ENCODE results near the gene CLK2. TPM values are rescaled to one million over a fixed set of nuclear protein-coding genes. Genes with fewer than 3 reads are reported as not detected.

The CLK2 gene
- total and polyA plus RNA-seq, 2 of the 13 experiments (the other 11 are each of a cell fraction or from before 2014, with no cell fraction given), result 20.1 to 73.5 TPM

DNA sequence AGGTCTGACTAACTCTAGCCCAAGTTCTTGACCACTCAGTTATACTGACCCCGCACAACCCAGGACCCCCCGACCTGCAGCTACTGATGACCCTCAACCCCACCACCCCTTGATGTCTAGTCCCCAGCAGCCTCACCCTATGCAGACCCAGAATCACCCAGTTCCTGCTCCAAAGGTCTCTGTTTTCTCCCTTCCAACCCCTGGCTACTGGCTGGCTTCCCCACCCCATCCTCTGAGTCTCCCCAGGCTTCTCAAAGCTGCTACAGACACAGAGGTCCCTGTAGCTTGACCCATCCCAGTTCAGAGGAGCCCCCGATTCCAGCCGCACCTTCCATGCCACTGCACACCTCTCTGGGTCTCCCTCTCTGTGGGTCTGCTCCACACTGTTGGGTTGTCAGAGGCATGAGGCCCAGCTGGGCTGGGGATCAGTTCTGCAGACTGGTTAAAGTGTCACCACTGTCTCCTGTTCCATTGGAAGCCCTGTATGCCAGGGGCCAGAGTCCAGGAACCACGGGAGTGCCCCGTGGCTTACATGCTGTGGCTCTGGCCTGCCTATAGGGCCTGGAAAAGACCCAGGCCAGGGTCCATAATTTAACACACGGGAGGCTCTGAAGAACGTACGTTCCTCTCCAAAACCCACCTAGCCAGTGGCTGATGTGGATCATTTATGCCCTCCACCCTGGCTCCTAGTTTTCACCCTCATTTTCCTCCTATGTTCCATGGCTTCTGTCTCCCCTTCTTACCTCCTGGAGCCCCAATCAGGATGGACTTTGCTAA lies 27.4 kb upstream of the CLK2 start (continued):
- TF ChIP-seq, protein P1, sequence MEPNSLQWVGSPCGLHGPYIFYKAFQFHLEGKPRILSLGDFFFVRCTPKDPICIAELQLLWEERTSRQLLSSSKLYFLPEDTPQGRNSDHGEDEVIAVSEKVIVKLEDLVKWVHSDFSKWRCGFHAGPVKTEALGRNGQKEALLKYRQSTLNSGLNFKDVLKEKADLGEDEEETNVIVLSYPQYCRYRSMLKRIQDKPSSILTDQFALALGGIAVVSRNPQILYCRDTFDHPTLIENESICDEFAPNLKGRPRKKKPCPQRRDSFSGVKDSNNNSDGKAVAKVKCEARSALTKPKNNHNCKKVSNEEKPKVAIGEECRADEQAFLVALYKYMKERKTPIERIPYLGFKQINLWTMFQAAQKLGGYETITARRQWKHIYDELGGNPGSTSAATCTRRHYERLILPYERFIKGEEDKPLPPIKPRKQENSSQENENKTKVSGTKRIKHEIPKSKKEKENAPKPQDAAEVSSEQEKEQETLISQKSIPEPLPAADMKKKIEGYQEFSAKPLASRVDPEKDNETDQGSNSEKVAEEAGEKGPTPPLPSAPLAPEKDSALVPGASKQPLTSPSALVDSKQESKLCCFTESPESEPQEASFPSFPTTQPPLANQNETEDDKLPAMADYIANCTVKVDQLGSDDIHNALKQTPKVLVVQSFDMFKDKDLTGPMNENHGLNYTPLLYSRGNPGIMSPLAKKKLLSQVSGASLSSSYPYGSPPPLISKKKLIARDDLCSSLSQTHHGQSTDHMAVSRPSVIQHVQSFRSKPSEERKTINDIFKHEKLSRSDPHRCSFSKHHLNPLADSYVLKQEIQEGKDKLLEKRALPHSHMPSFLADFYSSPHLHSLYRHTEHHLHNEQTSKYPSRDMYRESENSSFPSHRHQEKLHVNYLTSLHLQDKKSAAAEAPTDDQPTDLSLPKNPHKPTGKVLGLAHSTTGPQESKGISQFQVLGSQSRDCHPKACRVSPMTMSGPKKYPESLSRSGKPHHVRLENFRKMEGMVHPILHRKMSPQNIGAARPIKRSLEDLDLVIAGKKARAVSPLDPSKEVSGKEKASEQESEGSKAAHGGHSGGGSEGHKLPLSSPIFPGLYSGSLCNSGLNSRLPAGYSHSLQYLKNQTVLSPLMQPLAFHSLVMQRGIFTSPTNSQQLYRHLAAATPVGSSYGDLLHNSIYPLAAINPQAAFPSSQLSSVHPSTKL (CRISPR knock-in tag; IDR thresholded peaks at IDR 0.05), result peak; percentile 86
- TF ChIP-seq ZNF737 (CRISPR knock-in tag; IDR thresholded peaks at IDR 0.05; ENCODE audit: borderline replicate concordance) (no peak), FOSL1 (CRISPR knock-in tag; IDR thresholded peaks at IDR 0.05; ENCODE audit: borderline replicate concordance) (no peak), MXI1 (IDR thresholded peaks at IDR 0.05; ENCODE audit: borderline replicate concordance, low read depth, low read length) (peak; percentile 86; the same call in 2 of the 3 replicates), MIER2 (CRISPR knock-in tag; IDR thresholded peaks at IDR 0.05) (peak; percentile 81), ATF7 (IDR thresholded peaks at IDR 0.05) (no peak), ATF7 (CRISPR knock-in tag; IDR thresholded peaks at IDR 0.05) (0 out of 2 replicates have a peak, but pooled peaks have one; percentile 50), RXRB (CRISPR knock-in tag; IDR thresholded peaks at IDR 0.05; ENCODE audit: borderline replicate concordance) (peak; percentile 85)
- TF ChIP-seq, protein P2, sequence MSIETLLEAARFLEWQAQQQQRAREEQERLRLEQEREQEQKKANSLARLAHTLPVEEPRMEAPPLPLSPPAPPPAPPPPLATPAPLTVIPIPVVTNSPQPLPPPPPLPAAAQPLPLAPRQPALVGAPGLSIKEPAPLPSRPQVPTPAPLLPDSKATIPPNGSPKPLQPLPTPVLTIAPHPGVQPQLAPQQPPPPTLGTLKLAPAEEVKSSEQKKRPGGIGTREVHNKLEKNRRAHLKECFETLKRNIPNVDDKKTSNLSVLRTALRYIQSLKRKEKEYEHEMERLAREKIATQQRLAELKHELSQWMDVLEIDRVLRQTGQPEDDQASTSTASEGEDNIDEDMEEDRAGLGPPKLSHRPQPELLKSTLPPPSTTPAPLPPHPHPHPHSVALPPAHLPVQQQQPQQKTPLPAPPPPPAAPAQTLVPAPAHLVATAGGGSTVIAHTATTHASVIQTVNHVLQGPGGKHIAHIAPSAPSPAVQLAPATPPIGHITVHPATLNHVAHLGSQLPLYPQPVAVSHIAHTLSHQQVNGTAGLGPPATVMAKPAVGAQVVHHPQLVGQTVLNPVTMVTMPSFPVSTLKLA (IDR thresholded peaks at IDR 0.05), result 0 out of 2 replicates have a peak, but pooled peaks have one; percentile 32
- TF ChIP-seq, protein P3, sequence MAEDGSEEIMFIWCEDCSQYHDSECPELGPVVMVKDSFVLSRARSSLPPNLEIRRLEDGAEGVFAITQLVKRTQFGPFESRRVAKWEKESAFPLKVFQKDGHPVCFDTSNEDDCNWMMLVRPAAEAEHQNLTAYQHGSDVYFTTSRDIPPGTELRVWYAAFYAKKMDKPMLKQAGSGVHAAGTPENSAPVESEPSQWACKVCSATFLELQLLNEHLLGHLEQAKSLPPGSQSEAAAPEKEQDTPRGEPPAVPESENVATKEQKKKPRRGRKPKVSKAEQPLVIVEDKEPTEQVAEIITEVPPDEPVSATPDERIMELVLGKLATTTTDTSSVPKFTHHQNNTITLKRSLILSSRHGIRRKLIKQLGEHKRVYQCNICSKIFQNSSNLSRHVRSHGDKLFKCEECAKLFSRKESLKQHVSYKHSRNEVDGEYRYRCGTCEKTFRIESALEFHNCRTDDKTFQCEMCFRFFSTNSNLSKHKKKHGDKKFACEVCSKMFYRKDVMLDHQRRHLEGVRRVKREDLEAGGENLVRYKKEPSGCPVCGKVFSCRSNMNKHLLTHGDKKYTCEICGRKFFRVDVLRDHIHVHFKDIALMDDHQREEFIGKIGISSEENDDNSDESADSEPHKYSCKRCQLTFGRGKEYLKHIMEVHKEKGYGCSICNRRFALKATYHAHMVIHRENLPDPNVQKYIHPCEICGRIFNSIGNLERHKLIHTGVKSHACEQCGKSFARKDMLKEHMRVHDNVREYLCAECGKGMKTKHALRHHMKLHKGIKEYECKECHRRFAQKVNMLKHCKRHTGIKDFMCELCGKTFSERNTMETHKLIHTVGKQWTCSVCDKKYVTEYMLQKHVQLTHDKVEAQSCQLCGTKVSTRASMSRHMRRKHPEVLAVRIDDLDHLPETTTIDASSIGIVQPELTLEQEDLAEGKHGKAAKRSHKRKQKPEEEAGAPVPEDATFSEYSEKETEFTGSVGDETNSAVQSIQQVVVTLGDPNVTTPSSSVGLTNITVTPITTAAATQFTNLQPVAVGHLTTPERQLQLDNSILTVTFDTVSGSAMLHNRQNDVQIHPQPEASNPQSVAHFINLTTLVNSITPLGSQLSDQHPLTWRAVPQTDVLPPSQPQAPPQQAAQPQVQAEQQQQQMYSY (CRISPR knock-in tag; IDR thresholded peaks at IDR 0.05), result peak; percentile 60; the same call in 1 of the 2 replicates
- TF ChIP-seq, protein P4, sequence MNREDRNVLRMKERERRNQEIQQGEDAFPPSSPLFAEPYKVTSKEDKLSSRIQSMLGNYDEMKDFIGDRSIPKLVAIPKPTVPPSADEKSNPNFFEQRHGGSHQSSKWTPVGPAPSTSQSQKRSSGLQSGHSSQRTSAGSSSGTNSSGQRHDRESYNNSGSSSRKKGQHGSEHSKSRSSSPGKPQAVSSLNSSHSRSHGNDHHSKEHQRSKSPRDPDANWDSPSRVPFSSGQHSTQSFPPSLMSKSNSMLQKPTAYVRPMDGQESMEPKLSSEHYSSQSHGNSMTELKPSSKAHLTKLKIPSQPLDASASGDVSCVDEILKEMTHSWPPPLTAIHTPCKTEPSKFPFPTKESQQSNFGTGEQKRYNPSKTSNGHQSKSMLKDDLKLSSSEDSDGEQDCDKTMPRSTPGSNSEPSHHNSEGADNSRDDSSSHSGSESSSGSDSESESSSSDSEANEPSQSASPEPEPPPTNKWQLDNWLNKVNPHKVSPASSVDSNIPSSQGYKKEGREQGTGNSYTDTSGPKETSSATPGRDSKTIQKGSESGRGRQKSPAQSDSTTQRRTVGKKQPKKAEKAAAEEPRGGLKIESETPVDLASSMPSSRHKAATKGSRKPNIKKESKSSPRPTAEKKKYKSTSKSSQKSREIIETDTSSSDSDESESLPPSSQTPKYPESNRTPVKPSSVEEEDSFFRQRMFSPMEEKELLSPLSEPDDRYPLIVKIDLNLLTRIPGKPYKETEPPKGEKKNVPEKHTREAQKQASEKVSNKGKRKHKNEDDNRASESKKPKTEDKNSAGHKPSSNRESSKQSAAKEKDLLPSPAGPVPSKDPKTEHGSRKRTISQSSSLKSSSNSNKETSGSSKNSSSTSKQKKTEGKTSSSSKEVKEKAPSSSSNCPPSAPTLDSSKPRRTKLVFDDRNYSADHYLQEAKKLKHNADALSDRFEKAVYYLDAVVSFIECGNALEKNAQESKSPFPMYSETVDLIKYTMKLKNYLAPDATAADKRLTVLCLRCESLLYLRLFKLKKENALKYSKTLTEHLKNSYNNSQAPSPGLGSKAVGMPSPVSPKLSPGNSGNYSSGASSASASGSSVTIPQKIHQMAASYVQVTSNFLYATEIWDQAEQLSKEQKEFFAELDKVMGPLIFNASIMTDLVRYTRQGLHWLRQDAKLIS (CRISPR knock-in tag; IDR thresholded peaks at IDR 0.05), result no peak
- TF ChIP-seq, protein P5, sequence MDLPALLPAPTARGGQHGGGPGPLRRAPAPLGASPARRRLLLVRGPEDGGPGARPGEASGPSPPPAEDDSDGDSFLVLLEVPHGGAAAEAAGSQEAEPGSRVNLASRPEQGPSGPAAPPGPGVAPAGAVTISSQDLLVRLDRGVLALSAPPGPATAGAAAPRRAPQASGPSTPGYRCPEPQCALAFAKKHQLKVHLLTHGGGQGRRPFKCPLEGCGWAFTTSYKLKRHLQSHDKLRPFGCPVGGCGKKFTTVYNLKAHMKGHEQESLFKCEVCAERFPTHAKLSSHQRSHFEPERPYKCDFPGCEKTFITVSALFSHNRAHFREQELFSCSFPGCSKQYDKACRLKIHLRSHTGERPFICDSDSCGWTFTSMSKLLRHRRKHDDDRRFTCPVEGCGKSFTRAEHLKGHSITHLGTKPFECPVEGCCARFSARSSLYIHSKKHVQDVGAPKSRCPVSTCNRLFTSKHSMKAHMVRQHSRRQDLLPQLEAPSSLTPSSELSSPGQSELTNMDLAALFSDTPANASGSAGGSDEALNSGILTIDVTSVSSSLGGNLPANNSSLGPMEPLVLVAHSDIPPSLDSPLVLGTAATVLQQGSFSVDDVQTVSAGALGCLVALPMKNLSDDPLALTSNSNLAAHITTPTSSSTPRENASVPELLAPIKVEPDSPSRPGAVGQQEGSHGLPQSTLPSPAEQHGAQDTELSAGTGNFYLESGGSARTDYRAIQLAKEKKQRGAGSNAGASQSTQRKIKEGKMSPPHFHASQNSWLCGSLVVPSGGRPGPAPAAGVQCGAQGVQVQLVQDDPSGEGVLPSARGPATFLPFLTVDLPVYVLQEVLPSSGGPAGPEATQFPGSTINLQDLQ (CRISPR knock-in tag; IDR thresholded peaks at IDR 0.05), result peak; percentile 39; the same call in 1 of the 2 replicates

All from HepG2 (cell line).